DND-41 (cell line): ENCODE measurements around the gene FKBP2.

Source experiments
- ATAC-seq: fragments of 200-7000 bp; cut with Tn5 transposase; 3 replicates; pipeline ENCODE4 v1.9.1; 2021; ENCODE audit warnings: low read depth; ENCODE audit not compliant: insufficient read depth
- DNase-seq: peaks from one replicate; pipeline ENCODE4 v3.0.0-alpha.2; 2020
- H2AFZ ChIP-seq: 2 replicates; pipeline ENCODE4 v1.6.0; 2012; ENCODE audit warnings: low read depth, low read length
- H3K27ac ChIP-seq: 2 replicates; pipeline ENCODE4 v1.5.1; 2012; ENCODE audit warnings: low read length, inconsistent platforms
- H3K27me3 ChIP-seq: fragments of 200-600 bp; sonication (generic); 2 replicates; pipeline ENCODE4 v1.6.0; 2012; ENCODE audit warnings: low read length, mild to moderate bottlenecking, inconsistent platforms; ENCODE audit not compliant: insufficient read depth, poor library complexity
- H3K36me3 ChIP-seq: 2 replicates; pipeline ENCODE4 v1.5.1; 2012; ENCODE audit warnings: low read length, inconsistent platforms; ENCODE audit not compliant: insufficient read depth
- H3K4me1 ChIP-seq: 2 replicates; pipeline ENCODE4 v1.5.1; 2012; ENCODE audit warnings: mild to moderate bottlenecking, low read length; ENCODE audit not compliant: insufficient read depth
- H3K4me2 ChIP-seq: 2 replicates; pipeline ENCODE4 v1.6.0; 2012; ENCODE audit warnings: mild to moderate bottlenecking, moderate library complexity, low read length, inconsistent platforms; ENCODE audit not compliant: insufficient read depth
- H3K4me3 ChIP-seq, 2 experiments: fragments of 200-600 bp in 1 of 2; shearing (Covaris generic) in 1 of 2; 2 replicates each; pipeline ENCODE4 v1.5.1; 2012 to 2016; ENCODE audit warnings: inconsistent platforms in 2 of 2, low read length in 2 of 2, mild to moderate bottlenecking in 2 of 2, low read depth in 1 of 2, moderate library complexity in 1 of 2
- H3K79me2 ChIP-seq: 2 replicates; pipeline ENCODE4 v1.6.0; 2012; ENCODE audit warnings: low read length, inconsistent platforms; ENCODE audit not compliant: insufficient read depth
- H3K9ac ChIP-seq: 2 replicates; pipeline ENCODE4 v1.6.0; 2012; ENCODE audit warnings: low read depth, mild to moderate bottlenecking, inconsistent platforms, low read length, moderate library complexity
- H3K9me3 ChIP-seq: 2 replicates; pipeline ENCODE4 v1.5.1; 2012; ENCODE audit warnings: low read length, moderate library complexity, mild to moderate bottlenecking, inconsistent platforms; ENCODE audit not compliant: insufficient read depth, severe bottlenecking
- H4K20me1 ChIP-seq: 2 replicates; pipeline ENCODE4 v1.6.0; 2012; ENCODE audit warnings: low read length; ENCODE audit not compliant: insufficient read depth
- CTCF ChIP-seq: IDR thresholded peaks from 2 replicates; pipeline ENCODE4 v1.5.1; 2012; ENCODE audit warnings: borderline replicate concordance, low read length, moderate library complexity, mild to moderate bottlenecking; ENCODE audit not compliant: poor library complexity, severe bottlenecking; ENCODE audit errors: extremely low read depth
- EZH2 ChIP-seq: IDR thresholded peaks from 3 replicates; pipeline ENCODE4 v1.6.1; 2012; ENCODE audit warnings: borderline replicate concordance, low read depth, mild to moderate bottlenecking, moderate library complexity, low read length, inconsistent platforms; ENCODE audit not compliant: severe bottlenecking

The FKBP2 gene

GRCh38 chr11:64292460-64293254 is 51.8 kb downstream of the FKBP2 start:
- no peak for ATAC-seq
- H3K4me3 ChIP-seq = no peak overlapping the region

More at GRCh38 chr11:64292460-64293254, 51.8 kb downstream of the FKBP2 start:
- Histone ChIP-seq H3K4me2 (no peak overlapping the region), H2AFZ (no peak overlapping the region), H3K79me2 (no peaks in the 10 kb centered on the region), H3K36me3 (0 out of 2 replicates have a peak, but pooled peaks cover 2% of the 10 kb centered on the region), H3K27ac (no peak overlapping the region), H3K9me3 (no peaks in the 10 kb centered on the region), H4K20me1 (no peaks in the 10 kb centered on the region; the same call in 1 of the 2 replicates), H3K9ac (no peak overlapping the region), H3K27me3 (peaks cover 9% of the 10 kb centered on the region), H3K4me1 (peaks cover 4% of the 10 kb centered on the region)
- DNase-seq = no peak
- TF ChIP-seq CTCF = no peak
- TF ChIP-seq EZH2 = no peak
